Measurements from ENCODE around the gene C2orf92. TPM values are rescaled to one million over a fixed set of nuclear protein-coding genes. Genes with fewer than 3 reads are reported as not detected.

The C2orf92 gene
- polyA plus RNA-seq, 1 donor from 2014 or later = 10.7 TPM

GRCh38 chr2:97644023-97644717 lies 25.3 kb upstream of the C2orf92 start:
- Histone ChIP-seq H3K27me3 (ENCODE audit: insufficient read depth, low read depth, low read length) (no peaks in the 10 kb centered on the region), H2AFZ (ENCODE audit: low read depth, low read length) (no peak overlapping the region), H4K20me1 (ENCODE audit: insufficient read depth) (no peaks in the 10 kb centered on the region), H3K9me3 (ENCODE audit: low read length) (no peaks in the 10 kb centered on the region), H3K36me3 (ENCODE audit: insufficient read depth, low read length) (no peaks in the 10 kb centered on the region), H3K9me2 (ENCODE audit: insufficient read depth, low read length) (no peaks in the 10 kb centered on the region), H3K27ac (ENCODE audit: low read length) (no peak overlapping the region), H3K4me2 (ENCODE audit: low read length) (no peak overlapping the region), H3F3A (ENCODE audit: insufficient read depth, low read length, poor library complexity, severe bottlenecking) (no peaks in the 10 kb centered on the region), H3K79me2 (replicated peaks; ENCODE audit: insufficient read depth, low read length) (peaks cover 16% of the 10 kb centered on the region), H3K9ac (ENCODE audit: low read length) (no peak overlapping the region), H3K4me3 (ENCODE audit: low read length) (no peak overlapping the region)
- TF ChIP-seq SMC3 (conservative IDR thresholded peaks at IDR 0.05; ENCODE audit: poor library complexity) (no peak), EZH2 (IDR thresholded peaks at IDR 0.05; ENCODE audit: borderline replicate concordance, insufficient read depth, low read length, poor library complexity, severe bottlenecking) (no peak), EP300 (conservative IDR thresholded peaks at IDR 0.05; ENCODE audit: poor library complexity, severe bottlenecking) (no peak), TAF1 (IDR thresholded peaks at IDR 0.05; ENCODE audit: low read depth) (no peak), MXI1 (conservative IDR thresholded peaks at IDR 0.05; ENCODE audit: poor library complexity, severe bottlenecking) (no peak), CTCF (IDR thresholded peaks at IDR 0.05; ENCODE audit: poor library complexity, severe bottlenecking) (no peak), REST (IDR thresholded peaks at IDR 0.05; ENCODE audit: borderline replicate concordance) (no peak), POLR2AphosphoS5 (IDR thresholded peaks at IDR 0.05) (no peak), RAD21 (conservative IDR thresholded peaks at IDR 0.05) (no peak)

GRCh38 chr2:97645112-97645694 lies 24.3 kb upstream of the C2orf92 start:
- Histone ChIP-seq H3K9me2 (ENCODE audit: insufficient read depth, low read length) (no peaks in the 10 kb centered on the region), H3K4me2 (ENCODE audit: low read length) (peak overlapping the region; percentile 94), H3F3A (ENCODE audit: insufficient read depth, low read length, poor library complexity, severe bottlenecking) (no peaks in the 10 kb centered on the region), H3K4me3 (ENCODE audit: low read length) (peak overlapping the region; percentile 89), H3K27me3 (ENCODE audit: insufficient read depth, low read depth, low read length) (no peaks in the 10 kb centered on the region), H4K20me1 (ENCODE audit: insufficient read depth) (no peaks in the 10 kb centered on the region), H3K36me3 (ENCODE audit: insufficient read depth, low read length) (no peaks in the 10 kb centered on the region), H3K9me3 (ENCODE audit: low read length) (no peaks in the 10 kb centered on the region), H2AFZ (ENCODE audit: low read depth, low read length) (peak overlapping the region; percentile 98), H3K27ac (ENCODE audit: low read length) (peak overlapping the region; percentile 77), H3K9ac (ENCODE audit: low read length) (peak overlapping the region; percentile 89), H3K79me2 (replicated peaks; ENCODE audit: insufficient read depth, low read length) (peaks cover 16% of the 10 kb centered on the region)
- TF ChIP-seq REST (IDR thresholded peaks at IDR 0.05; ENCODE audit: borderline replicate concordance) (no peak), POLR2AphosphoS5 (IDR thresholded peaks at IDR 0.05) (no peak), RAD21 (conservative IDR thresholded peaks at IDR 0.05) (no peak), EZH2 (IDR thresholded peaks at IDR 0.05; ENCODE audit: borderline replicate concordance, insufficient read depth, low read length, poor library complexity, severe bottlenecking) (no peak), EP300 (conservative IDR thresholded peaks at IDR 0.05; ENCODE audit: poor library complexity, severe bottlenecking) (no peak), SMC3 (conservative IDR thresholded peaks at IDR 0.05; ENCODE audit: poor library complexity) (no peak), MXI1 (conservative IDR thresholded peaks at IDR 0.05; ENCODE audit: poor library complexity, severe bottlenecking) (no peak), CTCF (IDR thresholded peaks at IDR 0.05; ENCODE audit: poor library complexity, severe bottlenecking) (no peak), TAF1 (IDR thresholded peaks at IDR 0.05; ENCODE audit: low read depth) (no peak)
